GM21786 (cell line): ENCODE measurements around the gene SLC17A8.

Experiments
- ATAC-seq: cut with Tn5 transposase; IDR thresholded peaks from one replicate; pipeline ENCODE4 v1.9.1; 2021; ENCODE audit not compliant: unreplicated experiment

SLC17A8 gene

DNA sequence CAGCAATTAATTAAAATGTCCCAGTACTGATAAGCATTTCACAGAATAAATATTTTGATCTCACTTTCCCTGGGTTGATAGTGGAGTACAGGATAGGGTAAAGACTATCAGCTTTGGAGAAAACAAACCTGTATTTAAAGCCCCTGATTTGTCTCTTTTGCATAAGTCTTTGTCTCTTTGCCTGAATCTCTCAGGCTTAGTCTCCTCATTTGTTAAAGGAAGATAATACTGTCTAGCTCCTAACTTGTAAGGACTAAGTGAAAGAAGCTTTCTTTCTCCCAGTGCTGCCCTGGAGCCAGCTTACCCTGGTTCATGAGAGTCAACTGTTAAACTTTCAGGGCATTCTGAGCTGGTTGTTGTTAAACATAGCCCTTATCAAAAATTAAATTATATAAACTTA is 111.3 kb downstream of the SLC17A8 start:
- ATAC-seq = no peak
